ENCODE results near the gene AQP3. TPM values are rescaled to one million over a fixed set of nuclear protein-coding genes. Genes with fewer than 3 reads are reported as not detected.
A peak's percentile ranks its signal among the peaks of the same experiment; 100 is the strongest.

AQP3 gene
- total and polyA plus RNA-seq, 7 donors: 1.6 to 13.6 (median 4.4) TPM

DNA sequence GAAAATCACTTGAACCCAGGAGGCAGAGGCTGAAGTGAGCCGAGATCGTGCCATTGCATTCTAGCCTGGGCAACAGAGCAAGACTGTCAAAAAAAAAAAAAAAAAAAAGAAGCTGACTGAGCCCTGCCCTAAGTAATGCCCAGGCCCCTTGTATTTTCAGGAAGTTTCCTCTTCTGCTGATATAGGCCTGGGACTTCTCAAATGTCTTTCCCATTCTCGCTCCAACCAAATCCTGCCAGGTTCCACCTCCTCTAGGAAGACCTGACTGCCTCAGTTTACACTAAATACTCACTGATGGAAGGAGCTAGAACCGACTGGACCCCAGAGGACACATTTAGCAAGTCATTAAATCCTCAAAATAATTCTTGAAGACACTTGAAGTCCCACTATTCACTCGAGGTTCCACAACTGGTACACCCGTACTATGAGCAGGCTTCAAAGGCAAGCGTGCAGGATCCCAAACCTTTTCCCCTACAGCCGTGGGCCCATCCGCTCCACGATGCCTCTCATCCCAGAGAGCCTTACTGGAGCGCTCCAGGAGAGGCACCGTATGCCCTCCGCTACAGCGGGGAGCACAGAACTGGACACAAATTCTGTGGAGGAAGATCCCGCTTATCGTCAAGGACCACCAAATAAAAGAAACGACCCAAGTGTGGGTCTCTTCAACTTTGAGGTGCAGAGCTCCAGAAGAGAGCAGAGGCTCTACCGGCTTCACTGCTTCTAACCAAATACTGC, 25.7 kb upstream of the AQP3 start:
- no peak for TF ChIP-seq POLR2AphosphoS5 (IDR thresholded peaks at IDR 0.05)
- TF ChIP-seq, protein P1, sequence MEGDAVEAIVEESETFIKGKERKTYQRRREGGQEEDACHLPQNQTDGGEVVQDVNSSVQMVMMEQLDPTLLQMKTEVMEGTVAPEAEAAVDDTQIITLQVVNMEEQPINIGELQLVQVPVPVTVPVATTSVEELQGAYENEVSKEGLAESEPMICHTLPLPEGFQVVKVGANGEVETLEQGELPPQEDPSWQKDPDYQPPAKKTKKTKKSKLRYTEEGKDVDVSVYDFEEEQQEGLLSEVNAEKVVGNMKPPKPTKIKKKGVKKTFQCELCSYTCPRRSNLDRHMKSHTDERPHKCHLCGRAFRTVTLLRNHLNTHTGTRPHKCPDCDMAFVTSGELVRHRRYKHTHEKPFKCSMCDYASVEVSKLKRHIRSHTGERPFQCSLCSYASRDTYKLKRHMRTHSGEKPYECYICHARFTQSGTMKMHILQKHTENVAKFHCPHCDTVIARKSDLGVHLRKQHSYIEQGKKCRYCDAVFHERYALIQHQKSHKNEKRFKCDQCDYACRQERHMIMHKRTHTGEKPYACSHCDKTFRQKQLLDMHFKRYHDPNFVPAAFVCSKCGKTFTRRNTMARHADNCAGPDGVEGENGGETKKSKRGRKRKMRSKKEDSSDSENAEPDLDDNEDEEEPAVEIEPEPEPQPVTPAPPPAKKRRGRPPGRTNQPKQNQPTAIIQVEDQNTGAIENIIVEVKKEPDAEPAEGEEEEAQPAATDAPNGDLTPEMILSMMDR (IDR thresholded peaks at IDR 0.05): no peak
- TF ChIP-seq POLR2A (IDR thresholded peaks at IDR 0.05): no peak
- TF ChIP-seq EP300 (IDR thresholded peaks at IDR 0.05): no peak
- WGBS, 2 donors: 6 to 10% methylated on average over 18 of the region's 18 CpGs
- intact Hi-C loops (cut with DNase I): no loop called here
- Histone ChIP-seq H3K36me3 (peaks cover 22 to 43% (median 24%) of the 10 kb centered on the region in 4 donors), H3K9me3 (no peaks in the 10 kb centered on the region), H3K4me1 (peaks cover 0 to 25% (median 18%) of the 10 kb centered on the region in 4 donors), H3K4me3 (peak overlapping the region; percentile 76 to 92 (median 80)), H3K27me3 (no peaks in the 10 kb centered on the region), H3K27ac (peak overlapping the region; percentile 72 to 82 (median 75))
- DNase-seq: no peak

DNA sequence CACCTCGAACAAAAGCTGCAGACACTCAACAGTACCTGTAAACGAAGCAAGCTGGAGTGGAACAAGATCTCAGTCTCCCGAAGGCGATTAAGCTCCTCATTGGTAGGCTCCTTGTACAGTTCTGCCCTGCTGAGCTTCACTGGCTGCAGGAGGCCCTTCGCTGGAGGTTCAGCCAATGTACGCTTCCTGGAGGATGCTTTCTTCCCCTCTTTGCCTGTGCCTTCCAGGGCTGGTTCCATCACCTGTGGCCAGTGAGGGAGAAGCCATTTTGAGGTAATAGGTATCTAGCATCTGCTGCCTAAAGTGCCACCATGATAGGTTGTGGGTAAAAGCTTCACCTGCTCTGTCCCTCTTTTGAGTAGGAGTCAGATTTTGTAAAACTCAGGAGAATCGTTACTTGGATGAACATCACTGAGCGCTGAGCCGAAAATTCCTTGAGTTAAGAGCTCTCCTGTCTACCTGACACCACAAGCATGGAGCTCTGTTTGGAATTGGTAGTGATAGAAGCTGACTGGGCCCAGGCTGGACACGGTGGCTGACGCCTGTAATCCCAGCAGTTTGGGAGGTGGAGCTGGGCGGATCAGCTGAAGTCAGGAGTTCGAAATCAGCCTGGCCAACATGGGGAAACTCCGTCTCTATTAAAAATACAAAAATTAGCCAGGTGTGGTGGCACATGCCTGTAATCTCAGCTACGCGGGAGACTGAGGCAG, 24.9 kb upstream of the AQP3 start:
- WGBS, 2 donors: 88 to 91% methylated on average over 16 of the region's 16 CpGs
- DNase-seq: peak; percentile 32
- intact Hi-C loops (cut with DNase I): no loop called here
- Histone ChIP-seq H3K36me3 (peaks cover 23 to 50% (median 30%) of the 10 kb centered on the region in 4 donors), H3K27me3 (no peaks in the 10 kb centered on the region), H3K4me1 (peaks cover 0 to 25% (median 18%) of the 10 kb centered on the region in 4 donors), H3K9me3 (no peaks in the 10 kb centered on the region), H3K27ac (no peak overlapping the region), H3K4me3 (peak overlapping the region in 1 of 4 donors; percentile 80)
- no peak for TF ChIP-seq POLR2AphosphoS5 (IDR thresholded peaks at IDR 0.05)
- no peak for TF ChIP-seq EP300 (IDR thresholded peaks at IDR 0.05)
- TF ChIP-seq, protein P1 (IDR thresholded peaks at IDR 0.05): no peak
- no peak for TF ChIP-seq POLR2A (IDR thresholded peaks at IDR 0.05)

- peaks cover 24 to 60% (median 39%) of the 10 kb centered on the region in 4 donors for H3K36me3 ChIP-seq
- no peaks in the 10 kb centered on the region for H3K9me3 ChIP-seq
- H3K27me3 ChIP-seq: no peaks in the 10 kb centered on the region
- no peak for TF ChIP-seq POLR2AphosphoS5 (IDR thresholded peaks at IDR 0.05)
- TF ChIP-seq POLR2A (IDR thresholded peaks at IDR 0.05): no peak
- TF ChIP-seq, protein P1 (IDR thresholded peaks at IDR 0.05): no peak
- TF ChIP-seq EP300 (IDR thresholded peaks at IDR 0.05): no peak
- no peak overlapping the region for H3K4me3 ChIP-seq
- intact Hi-C loops (cut with DNase I): no loop called here
- H3K4me1 ChIP-seq: peaks cover 0 to 25% (median 18%) of the 10 kb centered on the region in 4 donors
- WGBS, 2 donors: 88 to 91% methylated on average over 2 of the region's 2 CpGs
- no peak for DNase-seq
- H3K27ac ChIP-seq: no peak overlapping the region
Observed at GRCh38 chr9:33471361-33471760, 24.0 kb upstream of the AQP3 start.

GRCh38 chr9:33469891-33470290, 22.5 kb upstream of the AQP3 start:
- Histone ChIP-seq H3K9me3 (no peaks in the 10 kb centered on the region), H3K36me3 (peaks cover 39 to 75% (median 51%) of the 10 kb centered on the region in 4 donors), H3K4me1 (peaks cover 0 to 25% (median 18%) of the 10 kb centered on the region in 4 donors), H3K4me3 (no peak overlapping the region), H3K27ac (no peak overlapping the region), H3K27me3 (no peaks in the 10 kb centered on the region)
- 96% methylated on average over 6 of the region's 6 CpGs for WGBS, 2 donors
- intact Hi-C loops (cut with DNase I): loop anchor here (5.0 kb wide), 1 partner anchor 183 kb away; no protein-coding TSS in a partner anchor
- TF ChIP-seq EP300 (IDR thresholded peaks at IDR 0.05) (no peak), POLR2AphosphoS5 (IDR thresholded peaks at IDR 0.05) (no peak), POLR2A (IDR thresholded peaks at IDR 0.05) (no peak)
- TF ChIP-seq, protein P1 (IDR thresholded peaks at IDR 0.05): no peak
- DNase-seq: peak; percentile 40
